SK-N-SH (cell line): ENCODE measurements around the gene BEGAIN.

Experiments used
- EP300 ChIP-seq, 2 experiments: IDR thresholded peaks; 2 replicates each; pipeline versions ENCODE4 v1.4.0 to v1.6.1; 2012; ENCODE audit warnings: borderline replicate concordance in 1 of 2, low read depth in 1 of 2, low read length in 1 of 2
- JUND ChIP-seq: IDR thresholded peaks from 2 replicates; pipeline ENCODE4 v1.4.0; 2012
- MEF2A ChIP-seq: IDR thresholded peaks from 2 replicates; pipeline ENCODE4 v1.4.0; 2012; ENCODE audit warnings: low read depth, borderline replicate concordance
- NRF1 ChIP-seq: IDR thresholded peaks from 2 replicates; pipeline ENCODE4 v1.6.1; 2012; ENCODE audit warnings: low read depth, mild to moderate bottlenecking, low read length
- POLR2AphosphoS5 ChIP-seq: IDR thresholded peaks from 2 replicates; pipeline ENCODE4 v1.6.1; 2012; ENCODE audit warnings: low read depth, low read length
- RAD21 ChIP-seq: IDR thresholded peaks from 2 replicates; pipeline ENCODE4 v1.6.1; 2012; ENCODE audit warnings: mild to moderate bottlenecking, low read length
- RFX5 ChIP-seq: IDR thresholded peaks from 2 replicates; pipeline ENCODE4 v1.6.1; 2012; ENCODE audit warnings: mild to moderate bottlenecking, improper control_type of control experiment, low read length
- TF ChIP-seq, protein P1 (sequence below): IDR thresholded peaks from 2 replicates; pipeline ENCODE4 v1.4.0; 2012; ENCODE audit warnings: low read depth
- TF ChIP-seq, protein P2 (sequence below): fragments of 200-600 bp; sonication (generic); IDR thresholded peaks from 2 replicates; pipeline ENCODE4 v1.6.1; 2017; ENCODE audit warnings: antibody characterized with exemption, mild to moderate bottlenecking, moderate library complexity

DNA sequence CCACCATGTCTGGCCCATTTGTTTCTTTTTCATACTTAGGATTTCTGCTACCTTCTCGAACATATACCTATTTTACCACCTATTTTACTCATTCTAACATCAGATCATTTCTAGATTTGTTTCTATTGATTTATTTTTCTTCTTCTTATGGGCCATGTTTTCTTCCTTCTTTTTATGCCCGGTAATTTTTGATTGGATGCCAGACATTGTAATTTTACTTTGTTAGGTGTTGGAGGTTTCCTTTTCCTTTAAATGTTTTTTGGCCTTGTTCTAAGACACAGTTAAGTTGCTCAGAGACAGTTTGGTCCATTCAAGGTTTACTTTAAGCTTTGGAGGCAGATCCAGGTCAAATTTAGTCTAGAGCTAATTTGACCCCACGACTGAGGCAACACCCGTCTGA is 14.7 kb upstream of the BEGAIN start:
- TF ChIP-seq, protein P1, sequence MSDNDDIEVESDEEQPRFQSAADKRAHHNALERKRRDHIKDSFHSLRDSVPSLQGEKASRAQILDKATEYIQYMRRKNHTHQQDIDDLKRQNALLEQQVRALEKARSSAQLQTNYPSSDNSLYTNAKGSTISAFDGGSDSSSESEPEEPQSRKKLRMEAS, result no peak
- TF ChIP-seq RAD21, result no peak
- TF ChIP-seq, protein P2, sequence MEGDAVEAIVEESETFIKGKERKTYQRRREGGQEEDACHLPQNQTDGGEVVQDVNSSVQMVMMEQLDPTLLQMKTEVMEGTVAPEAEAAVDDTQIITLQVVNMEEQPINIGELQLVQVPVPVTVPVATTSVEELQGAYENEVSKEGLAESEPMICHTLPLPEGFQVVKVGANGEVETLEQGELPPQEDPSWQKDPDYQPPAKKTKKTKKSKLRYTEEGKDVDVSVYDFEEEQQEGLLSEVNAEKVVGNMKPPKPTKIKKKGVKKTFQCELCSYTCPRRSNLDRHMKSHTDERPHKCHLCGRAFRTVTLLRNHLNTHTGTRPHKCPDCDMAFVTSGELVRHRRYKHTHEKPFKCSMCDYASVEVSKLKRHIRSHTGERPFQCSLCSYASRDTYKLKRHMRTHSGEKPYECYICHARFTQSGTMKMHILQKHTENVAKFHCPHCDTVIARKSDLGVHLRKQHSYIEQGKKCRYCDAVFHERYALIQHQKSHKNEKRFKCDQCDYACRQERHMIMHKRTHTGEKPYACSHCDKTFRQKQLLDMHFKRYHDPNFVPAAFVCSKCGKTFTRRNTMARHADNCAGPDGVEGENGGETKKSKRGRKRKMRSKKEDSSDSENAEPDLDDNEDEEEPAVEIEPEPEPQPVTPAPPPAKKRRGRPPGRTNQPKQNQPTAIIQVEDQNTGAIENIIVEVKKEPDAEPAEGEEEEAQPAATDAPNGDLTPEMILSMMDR, result no peak
- no peak for TF ChIP-seq JUND
- TF ChIP-seq NRF1, result no peak
- no peak for TF ChIP-seq POLR2AphosphoS5
- TF ChIP-seq RFX5, result no peak
- TF ChIP-seq MEF2A, result no peak
- TF ChIP-seq EP300 (IDR thresholded peaks at IDR 0.05; ENCODE audit: borderline replicate concordance in 1 of 2, low read depth in 1 of 2, low read length in 1 of 2), result no peak
